HG03039 (cell line): ENCODE data around the gene TRIM77.
"Not testable (repeated sequence)": the region's sequence is repeated elsewhere in the genome, so short reads cannot be mapped to it uniquely, and the experiment has no call there.

Experiments
- ATAC-seq: cut with Tn5 transposase; IDR thresholded peaks from one replicate; pipeline ENCODE4 v1.9.1; 2021; ENCODE audit warnings: mild to moderate bottlenecking, moderate library complexity; ENCODE audit not compliant: unreplicated experiment

The TRIM77 gene, protein sequence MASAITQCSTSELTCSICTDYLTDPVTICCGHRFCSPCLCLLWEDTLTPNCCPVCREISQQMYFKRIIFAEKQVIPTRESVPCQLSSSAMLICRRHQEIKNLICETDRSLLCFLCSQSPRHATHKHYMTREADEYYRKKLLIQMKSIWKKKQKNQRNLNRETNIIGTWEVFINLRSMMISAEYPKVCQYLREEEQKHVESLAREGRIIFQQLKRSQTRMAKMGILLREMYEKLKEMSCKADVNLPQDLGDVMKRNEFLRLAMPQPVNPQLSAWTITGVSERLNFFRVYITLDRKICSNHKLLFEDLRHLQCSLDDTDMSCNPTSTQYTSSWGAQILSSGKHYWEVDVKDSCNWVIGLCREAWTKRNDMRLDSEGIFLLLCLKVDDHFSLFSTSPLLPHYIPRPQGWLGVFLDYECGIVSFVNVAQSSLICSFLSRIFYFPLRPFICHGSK

DNA sequence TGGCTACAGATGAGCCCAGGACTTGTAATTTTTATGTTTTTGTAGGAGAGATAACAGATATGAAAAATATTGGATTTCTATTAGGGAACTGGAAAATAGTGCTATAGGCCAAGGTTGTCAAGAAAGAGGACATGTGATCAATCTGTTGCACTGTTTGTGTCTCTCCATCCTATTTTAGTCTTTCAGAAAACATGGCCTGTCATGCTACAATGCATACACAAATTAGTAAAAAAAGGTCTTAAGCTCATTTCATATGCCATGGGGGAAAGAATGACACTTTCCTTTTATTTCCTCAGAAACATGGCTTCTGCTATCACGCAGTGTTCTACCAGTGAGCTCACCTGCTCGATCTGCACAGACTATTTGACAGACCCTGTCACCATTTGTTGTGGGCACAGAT is at the start of gene TRIM77:
Gene TRIM77 (plus strand): TSS at position 301 of the 400 bp plus-strand sequence. CDS start 0 bp downstream, at position 301.
- not testable (repeated sequence) for ATAC-seq

DNA sequence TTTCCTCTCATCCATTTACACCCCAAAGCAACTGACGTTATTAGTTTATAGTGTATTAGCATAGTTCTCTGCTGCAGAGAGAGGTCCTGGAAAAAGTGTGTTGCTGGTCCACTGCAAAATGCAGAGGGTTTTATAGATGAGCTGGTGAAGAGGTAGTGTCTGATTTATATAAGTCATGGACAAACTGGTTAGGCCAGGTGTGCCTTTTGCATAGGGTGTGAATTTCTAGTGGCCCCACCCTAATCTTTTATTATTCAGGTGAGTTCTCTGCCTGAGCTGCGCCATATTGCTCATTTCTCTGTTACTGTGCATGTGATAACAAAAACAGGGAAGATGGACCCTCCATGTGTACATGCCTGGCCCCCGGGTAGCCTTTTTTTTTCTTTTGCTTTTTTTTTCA is 43.1 kb upstream of the TRIM77 start:
- no peak for ATAC-seq

DNA sequence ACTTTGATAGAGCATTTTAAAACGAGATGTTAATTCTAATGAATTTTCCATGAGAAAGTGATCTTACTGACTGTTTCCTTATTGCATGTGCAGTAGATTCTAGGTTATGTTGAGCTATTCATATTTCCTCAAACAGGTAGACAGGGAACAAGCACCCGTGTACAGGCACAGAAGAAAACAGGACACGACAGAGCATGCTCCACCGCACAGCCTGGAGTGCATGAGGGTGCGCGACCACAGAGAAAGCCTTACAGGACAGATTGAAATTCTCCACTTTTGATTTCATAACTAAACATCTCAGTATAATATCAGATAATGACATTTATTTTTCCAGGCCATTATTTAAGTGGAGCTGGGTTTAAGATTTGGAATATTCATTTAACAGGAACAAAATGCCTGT is 41.9 kb upstream of the TRIM77 start:
- not testable (repeated sequence) for ATAC-seq

DNA sequence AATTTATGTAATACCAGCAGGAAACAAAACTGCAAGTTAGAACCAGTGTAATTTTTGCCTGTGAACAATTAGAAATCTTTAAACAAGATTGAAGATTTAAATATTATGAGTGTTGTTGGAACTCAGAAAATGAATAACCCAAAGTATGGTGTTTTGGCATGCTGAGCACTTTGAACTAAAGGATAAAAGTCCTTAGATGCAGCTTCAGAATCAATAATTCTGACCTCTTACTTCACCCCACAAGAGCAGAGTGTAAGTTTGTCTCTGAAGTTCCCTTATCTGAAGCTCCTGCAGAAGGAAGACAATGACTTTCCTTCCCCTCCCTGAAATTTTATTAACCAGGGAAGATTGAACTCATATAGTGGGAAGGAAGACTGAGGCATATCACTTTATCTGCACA is 40.5 kb upstream of the TRIM77 start:
- ATAC-seq, result not testable (repeated sequence)

DNA sequence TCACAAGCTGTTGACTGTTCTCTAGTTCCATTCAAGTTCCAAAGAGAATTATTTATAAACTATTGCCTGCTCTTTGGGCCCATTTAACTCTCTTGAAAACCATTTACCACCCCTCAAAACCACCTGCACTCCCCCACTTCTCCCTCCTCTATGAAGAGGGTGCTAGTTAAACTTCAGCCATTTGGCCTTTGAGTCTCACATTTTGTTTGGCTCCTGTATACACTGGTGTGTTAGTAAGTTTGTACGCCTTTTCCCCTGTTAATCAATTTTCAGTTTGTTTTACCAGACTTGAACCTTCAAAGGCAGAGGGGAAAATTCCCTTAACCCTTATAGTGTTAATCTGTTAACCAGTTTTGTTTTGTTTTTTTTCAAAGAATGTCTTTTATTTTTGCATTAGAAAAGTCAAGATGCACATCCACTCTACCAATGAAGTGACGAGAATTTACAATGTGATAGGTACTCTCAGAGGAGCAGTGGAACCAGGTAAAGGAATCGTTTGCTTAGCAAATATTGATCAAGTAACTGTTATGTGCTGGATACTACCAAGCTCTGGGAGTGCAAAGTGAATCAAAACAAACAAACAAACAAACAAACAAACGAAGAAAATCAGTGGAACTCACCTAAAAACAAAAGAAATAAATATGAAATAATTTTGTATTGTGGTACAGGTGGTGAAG is 40.0 kb upstream of the TRIM77 start:
- not testable (repeated sequence) for ATAC-seq

DNA sequence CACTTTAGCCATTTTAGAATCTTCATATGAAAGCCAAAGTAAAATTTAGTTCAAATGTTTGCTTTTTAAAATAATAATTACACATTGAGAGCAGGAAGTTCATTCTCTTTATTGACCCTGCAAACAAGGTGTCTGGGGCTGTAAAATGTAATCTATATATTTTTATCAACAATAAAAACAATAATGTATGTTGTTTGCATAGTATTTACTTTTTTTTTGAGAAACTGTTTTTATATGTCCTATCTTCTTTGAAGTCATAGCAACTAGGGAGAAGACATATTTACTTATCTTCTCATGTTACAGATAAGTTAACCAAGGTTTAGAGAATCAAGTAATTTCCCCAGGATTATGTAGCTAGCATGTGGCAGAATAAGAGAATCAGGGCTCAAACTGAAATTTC is 37.6 kb upstream of the TRIM77 start:
- ATAC-seq, result not testable (repeated sequence)

DNA sequence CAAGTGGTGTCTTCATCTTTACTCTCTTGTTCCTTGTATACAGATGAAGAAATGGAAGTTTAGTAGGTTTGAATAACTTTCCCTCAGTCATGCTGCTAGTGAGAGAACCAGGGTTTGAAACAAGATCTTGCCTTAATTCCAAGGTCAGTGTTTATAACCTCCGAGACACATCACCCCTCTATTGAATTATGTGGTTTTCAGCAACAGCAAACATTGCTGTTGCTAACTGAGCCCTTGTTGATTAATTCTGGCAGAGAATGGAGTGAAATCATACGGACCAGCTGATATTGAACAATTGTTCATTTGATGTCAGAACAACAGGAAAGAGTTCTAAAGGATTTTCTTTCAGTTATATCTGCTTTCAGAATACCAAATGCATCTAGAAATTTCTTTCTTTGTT is 36.7 kb upstream of the TRIM77 start:
- not testable (repeated sequence) for ATAC-seq

DNA sequence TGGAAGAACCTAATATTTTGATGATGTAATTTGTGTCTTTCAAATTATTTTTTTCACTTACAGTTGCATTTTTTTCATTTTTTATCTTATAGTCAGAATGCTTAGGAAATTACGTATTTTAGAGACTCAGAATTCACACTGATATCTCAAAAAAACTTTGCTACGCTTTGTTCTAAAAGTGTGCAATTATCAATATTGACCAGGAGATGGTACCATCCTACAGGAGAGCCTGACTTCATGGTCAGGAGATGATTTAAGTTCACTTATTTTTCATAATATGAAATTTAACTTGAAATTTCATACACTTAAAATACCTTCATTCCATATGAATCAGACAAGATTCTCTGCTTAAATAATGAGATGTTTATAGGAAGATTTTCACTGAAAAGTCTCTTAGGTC is 34.7 kb upstream of the TRIM77 start:
- ATAC-seq, result not testable (repeated sequence)

DNA sequence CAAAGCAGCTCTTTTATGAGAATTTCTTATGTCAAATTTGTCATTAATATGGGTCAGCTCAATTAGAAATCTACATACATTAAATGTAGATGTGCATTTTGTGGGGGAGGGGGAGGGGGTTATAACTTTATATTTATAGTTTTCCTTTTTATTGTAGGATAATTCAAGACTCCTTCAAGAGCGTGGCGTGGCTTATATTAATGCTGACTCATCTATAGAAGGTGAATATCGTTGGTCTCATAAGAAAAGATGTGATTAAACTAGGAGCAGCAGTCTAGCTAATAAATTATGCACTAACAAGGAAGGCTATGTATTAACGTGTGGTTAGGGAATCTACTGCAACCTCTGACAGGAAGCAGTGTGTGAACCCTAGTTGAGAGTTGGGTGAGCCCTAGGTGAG is 34.2 kb upstream of the TRIM77 start:
- not testable (repeated sequence) for ATAC-seq

DNA sequence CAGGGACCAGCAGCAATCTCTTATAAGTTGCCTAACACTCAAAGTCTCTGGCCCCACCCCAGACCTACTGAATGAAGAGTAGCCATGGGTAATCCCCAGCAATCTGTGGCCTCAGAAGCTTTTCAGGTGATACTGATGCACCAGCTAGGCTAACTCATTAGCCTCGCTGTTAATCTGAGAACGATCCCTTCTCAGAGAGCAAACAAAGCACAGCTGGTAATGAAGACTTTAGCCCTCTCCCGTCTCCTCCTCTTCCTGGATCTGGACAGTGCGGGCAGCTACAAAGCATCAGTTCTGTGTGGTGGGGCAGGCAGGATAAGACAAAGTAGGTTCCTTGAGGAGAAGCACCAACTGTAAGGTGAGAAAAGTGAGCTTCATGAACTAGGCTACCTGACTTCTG is 3.0 kb upstream of the TRIM77 start:
- not testable (repeated sequence) for ATAC-seq

DNA sequence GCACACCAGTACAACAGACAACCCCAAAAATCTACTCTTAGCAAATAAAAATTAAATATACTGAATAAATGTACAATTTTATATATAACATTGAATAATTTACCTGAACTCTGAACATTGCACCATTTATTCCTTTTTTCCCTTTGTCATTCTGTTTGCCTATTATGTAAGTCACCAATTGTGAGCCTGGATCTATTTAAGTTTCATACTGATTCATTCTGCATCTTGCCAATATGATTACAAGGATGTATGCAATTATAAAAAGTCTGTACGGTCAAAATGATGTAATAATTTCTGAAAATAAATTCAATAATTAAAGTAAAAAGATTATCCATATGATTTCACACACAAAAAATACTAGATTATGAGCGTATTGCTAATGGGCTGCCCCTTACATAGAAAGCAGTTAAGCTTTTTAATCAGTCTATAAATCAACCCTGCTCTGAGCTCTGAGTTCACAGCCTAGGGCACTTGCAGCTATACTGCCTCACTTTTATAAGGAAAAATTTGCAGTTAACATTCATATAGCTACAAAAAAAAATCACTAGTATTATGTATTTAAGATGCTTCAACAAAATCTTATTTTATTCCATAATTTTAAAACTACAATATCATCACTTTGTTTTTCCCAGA is 14.9 kb downstream of the TRIM77 start:
- not testable (repeated sequence) for ATAC-seq

DNA sequence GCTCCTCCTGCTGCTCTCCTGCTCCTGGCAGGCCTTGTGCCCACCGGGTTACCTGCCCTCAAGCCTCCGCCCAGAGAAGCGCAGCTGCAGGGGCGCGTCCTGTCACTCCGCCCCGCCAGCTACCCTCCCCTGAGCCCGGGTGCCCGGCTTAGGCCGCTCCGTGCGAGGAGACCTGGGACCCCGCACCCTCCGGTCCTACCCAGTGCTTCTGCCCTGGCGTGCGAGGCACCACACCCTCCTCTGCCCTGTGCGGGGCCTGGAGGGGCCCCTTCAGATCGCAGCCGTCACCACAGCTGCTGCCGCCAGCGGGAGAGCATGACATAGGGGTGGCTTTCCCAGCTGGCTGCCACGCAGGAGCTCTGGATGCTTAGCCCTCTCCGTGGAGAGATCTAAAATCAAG is 20.1 kb downstream of the TRIM77 start:
- not testable (repeated sequence) for ATAC-seq

DNA sequence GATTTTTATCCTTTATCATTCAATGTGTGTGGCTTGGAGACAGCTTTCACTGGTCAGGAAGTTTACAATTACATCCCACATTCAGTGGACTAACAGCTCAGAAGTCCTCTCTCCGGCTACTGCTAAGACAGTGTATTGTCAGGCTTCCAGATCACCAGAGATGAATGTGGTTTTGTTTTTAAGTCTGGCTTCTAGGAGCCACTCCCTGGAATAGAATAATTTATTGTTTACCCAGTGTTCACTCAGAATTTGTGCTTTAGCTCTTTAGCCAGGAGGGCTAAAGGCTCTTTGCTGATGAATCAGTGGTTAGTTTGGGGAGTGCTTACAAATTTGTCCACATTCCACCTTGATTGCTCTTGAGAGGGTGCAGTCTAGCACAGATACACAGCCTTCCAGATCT is 26.5 kb downstream of the TRIM77 start:
- no peak for ATAC-seq

DNA sequence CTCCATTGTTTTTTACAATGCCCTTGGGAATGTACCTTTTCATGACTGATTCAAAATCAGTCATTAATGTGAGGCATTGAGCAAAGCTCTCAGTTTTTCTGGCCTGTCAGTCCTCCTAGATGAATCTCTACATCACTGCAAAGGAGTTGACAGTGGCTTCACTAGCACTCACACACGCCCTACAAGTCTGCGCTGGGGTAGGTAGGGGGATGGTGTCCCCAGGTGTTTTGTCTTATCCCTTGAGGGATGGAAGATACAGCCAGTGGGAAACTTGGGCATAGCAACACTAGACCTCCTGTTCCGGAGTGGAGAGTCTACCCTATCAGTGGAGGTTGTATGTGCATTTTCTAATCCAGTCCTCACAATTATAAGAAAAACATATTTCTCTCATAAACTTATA is 27.0 kb downstream of the TRIM77 start:
- no peak for ATAC-seq

DNA sequence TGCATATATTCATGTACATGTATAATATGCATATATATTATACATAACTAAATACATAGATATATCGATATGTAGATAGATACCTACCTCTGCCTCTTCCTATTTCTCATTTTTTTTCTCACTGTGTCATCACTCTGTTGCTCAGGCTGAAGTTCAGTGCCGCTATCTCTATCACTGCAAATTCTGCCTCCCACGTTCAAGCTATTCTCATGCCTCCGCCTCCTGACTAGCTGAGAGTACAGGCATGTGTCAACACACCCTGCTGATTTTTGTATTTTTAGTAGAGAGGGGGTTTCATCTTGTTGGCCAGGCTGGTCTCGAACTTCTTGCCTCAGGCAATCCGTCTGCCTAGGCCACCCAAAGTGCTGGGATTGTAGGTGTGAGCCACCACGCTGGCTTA is 31.3 kb downstream of the TRIM77 start:
- ATAC-seq, result not testable (repeated sequence)

DNA sequence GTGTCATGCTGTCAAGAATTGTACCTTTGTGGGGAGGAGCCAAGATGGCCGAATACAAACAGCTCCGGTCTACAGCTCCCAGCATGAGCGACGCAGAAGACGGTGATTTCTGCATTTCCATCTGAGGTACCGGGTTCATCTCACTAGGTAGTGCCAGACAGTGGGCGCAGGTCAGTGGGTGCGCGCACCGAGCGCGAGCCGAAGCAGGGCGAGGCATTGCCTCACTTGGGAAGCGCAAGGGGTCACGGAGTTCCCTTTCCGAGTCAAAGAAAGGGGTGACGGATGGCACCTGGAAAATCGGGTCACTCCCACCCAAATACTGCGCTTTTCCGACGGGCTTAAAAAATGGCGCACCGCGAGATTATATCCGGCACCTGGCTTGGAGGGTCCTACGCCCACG is 34.1 kb downstream of the TRIM77 start:
- ATAC-seq, result not testable (repeated sequence)

DNA sequence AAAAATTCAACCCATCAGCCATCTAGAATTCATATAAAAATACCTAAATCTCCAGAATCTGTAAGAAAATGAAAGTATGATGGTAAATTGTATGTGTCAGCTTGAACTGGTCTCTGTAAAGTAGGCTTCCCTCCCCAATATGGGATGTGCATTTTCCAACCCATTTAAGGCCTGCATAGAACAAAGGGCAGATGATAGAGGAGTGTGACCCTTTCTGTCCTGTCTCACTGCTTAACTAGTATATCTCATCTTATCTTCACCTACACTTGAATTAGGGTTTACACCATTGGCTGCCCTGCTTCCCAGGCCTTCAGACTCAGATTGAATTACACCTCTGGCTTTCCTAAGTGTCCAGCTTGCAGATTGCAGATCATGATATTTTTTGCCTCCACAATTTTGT is 40.7 kb downstream of the TRIM77 start:
- not testable (repeated sequence) for ATAC-seq
